Neuronal stem cell (in vitro differentiated cells): Measurements from ENCODE around the gene MAP1B. TPM values are rescaled to one million over a fixed set of nuclear protein-coding genes. Genes with fewer than 3 reads are reported as not detected.

Experiments used
- DNase-seq: peaks from one replicate; pipeline ENCODE4 v3.0.0-alpha.2; 2013; ENCODE audit warnings: low spot score
- H2AFZ ChIP-seq: one replicate; pipeline ENCODE4 v1.6.1; 2013; ENCODE audit warnings: mild to moderate bottlenecking, low read length, inconsistent platforms
- H2AK5ac ChIP-seq: 2 replicates; pipeline ENCODE4 v1.6.1; 2013; ENCODE audit warnings: low read depth, mild to moderate bottlenecking, inconsistent platforms, low read length, moderate library complexity, mixed read lengths
- H2BK120ac ChIP-seq: 2 replicates; pipeline ENCODE4 v1.6.1; 2013; ENCODE audit warnings: low read depth, mild to moderate bottlenecking, inconsistent platforms, low read length, moderate library complexity, mixed read lengths
- H2BK12ac ChIP-seq: one replicate; pipeline ENCODE4 v1.6.1; 2013; ENCODE audit warnings: low read length, inconsistent platforms
- H2BK15ac ChIP-seq: 2 replicates; pipeline ENCODE4 v1.6.1; 2013; ENCODE audit warnings: mild to moderate bottlenecking, low read length, inconsistent platforms, mixed read lengths
- H2BK5ac ChIP-seq: one replicate; pipeline ENCODE4 v1.6.1; 2013; ENCODE audit warnings: inconsistent platforms, mild to moderate bottlenecking, low read length, moderate library complexity
- H3K14ac ChIP-seq: one replicate; pipeline ENCODE4 v1.6.1; 2013; ENCODE audit warnings: low read length, inconsistent platforms
- H3K18ac ChIP-seq: 2 replicates; pipeline ENCODE4 v1.6.1; 2013; ENCODE audit warnings: low read length, inconsistent platforms
- H3K23ac ChIP-seq: 2 replicates; pipeline ENCODE4 v1.6.1; 2013; ENCODE audit warnings: low read depth, mild to moderate bottlenecking, mixed read lengths, low read length, inconsistent platforms; ENCODE audit not compliant: poor library complexity
- H3K27ac ChIP-seq: replicated peaks from 3 replicates; pipeline ENCODE4 v1.5.1; 2013; ENCODE audit warnings: low read length, inconsistent platforms
- H3K27me3 ChIP-seq, 3 experiments: 2 replicates each; pipeline ENCODE4 v1.6.1; 2013; ENCODE audit warnings: low read length in 3 of 3, mild to moderate bottlenecking in 2 of 3, inconsistent platforms in 1 of 3, low read depth in 1 of 3, mixed read lengths in 1 of 3, moderate library complexity in 1 of 3; ENCODE audit not compliant: control insufficient read depth in 3 of 3, insufficient read depth in 3 of 3
- H3K36me3 ChIP-seq, 2 donors: replicated peaks in 1 of 2; 2 replicates each; pipeline ENCODE4 v1.6.1; 2013; ENCODE audit warnings: low read length in 2 of 2; ENCODE audit not compliant: control insufficient read depth in 2 of 2, insufficient read depth in 2 of 2
- H3K4ac ChIP-seq: 2 replicates; pipeline ENCODE4 v1.6.1; 2013; ENCODE audit warnings: inconsistent platforms, mild to moderate bottlenecking, low read length, moderate library complexity
- H3K4me1 ChIP-seq, 2 donors: 1 replicate in 1 of 2; 2 replicates in 1 of 2; pipeline ENCODE4 v1.6.1; 2013; ENCODE audit warnings: low read length in 2 of 2, low read depth in 1 of 2; ENCODE audit not compliant: control insufficient read depth in 2 of 2, insufficient read depth in 1 of 2
- H3K4me2 ChIP-seq: one replicate; pipeline ENCODE4 v1.6.1; 2013; ENCODE audit warnings: mild to moderate bottlenecking, low read length, inconsistent platforms; ENCODE audit not compliant: insufficient read depth, poor library complexity, severe bottlenecking
- H3K4me3 ChIP-seq, 2 donors: 2 replicates each; pipeline ENCODE4 v1.5.1; 2013; ENCODE audit warnings: low read length in 2 of 2, mild to moderate bottlenecking in 2 of 2, inconsistent platforms in 1 of 2, moderate library complexity in 1 of 2
- H3K79me1 ChIP-seq: one replicate; pipeline ENCODE4 v1.6.1; 2013; ENCODE audit warnings: low read depth, mild to moderate bottlenecking, inconsistent platforms, low read length, moderate library complexity
- H3K9ac ChIP-seq: one replicate; pipeline ENCODE4 v1.6.1; 2013; ENCODE audit warnings: mild to moderate bottlenecking, low read depth, low read length, inconsistent platforms; ENCODE audit not compliant: poor library complexity
- H3K9me3 ChIP-seq, 2 donors: replicated peaks in 1 of 2; 2 replicates each; pipeline versions ENCODE3 to v1.6.1; 2013; ENCODE audit warnings: low read length in 2 of 2, mild to moderate bottlenecking in 2 of 2, inconsistent platforms in 1 of 2, low read depth in 1 of 2, mixed read lengths in 1 of 2, moderate library complexity in 1 of 2; ENCODE audit not compliant: control insufficient read depth in 2 of 2, insufficient read depth in 1 of 2
- H4K8ac ChIP-seq: one replicate; pipeline ENCODE4 v1.6.1; 2013; ENCODE audit warnings: low read depth, mild to moderate bottlenecking, inconsistent platforms, low read length, moderate library complexity
- H4K91ac ChIP-seq: one replicate; pipeline ENCODE4 v1.6.1; 2013; ENCODE audit warnings: low read length, low read depth, mild to moderate bottlenecking, inconsistent platforms; ENCODE audit not compliant: poor library complexity
- WGBS, 2 donors: extraction: QIAGEN DNeasy Blood & Tissue Kit; methylation state at CpG; one replicate each; pipeline ENCODE4 v1.1.7; 2013; ENCODE audit warnings: missing lambda C conversion rate in 2 of 2, mixed read lengths in 1 of 2; ENCODE audit not compliant: insufficient read length in 2 of 2, insufficient replicate concordance in 1 of 2; ENCODE audit errors: extremely low coverage in 2 of 2; 5-methylcytosine and 5-hydroxymethylcytosine counted together
- small RNA-seq: library from polyadenylated mRNA; stranded (forward); fragments of <200 nt; extraction: miRNeasy Mini kit (QIAGEN cat#:217004); gene quantifications from one replicate; pipeline ENCODE3, GENCODE V24; 2013; ENCODE audit not compliant: insufficient read depth

The MAP1B gene

GRCh38 chr5:72256536-72256935, 149.3 kb downstream of the MAP1B start:
- Histone ChIP-seq H3K36me3 (peaks cover 2 to 11% of the 10 kb centered on the region in 2 donors), H3K9me3 (peaks cover 2 to 6% of the 10 kb centered on the region in 2 donors), H2BK5ac (no peak overlapping the region), H2BK12ac (no peak overlapping the region), H2AK5ac (no peak overlapping the region), H4K91ac (no peak overlapping the region), H3K79me1 (no peaks in the 10 kb centered on the region), H3K27me3 (no peaks in the 10 kb centered on the region), H3K4me1 (peaks cover 0 to 3% of the 10 kb centered on the region in 2 donors), H4K8ac (no peak overlapping the region), H2AFZ (no peak overlapping the region), H2BK15ac (no peak overlapping the region), H3K9ac (no peak overlapping the region), H3K4me2 (no peak overlapping the region), H3K23ac (no peak overlapping the region), H3K18ac (no peak overlapping the region), H3K4me3 (no peak overlapping the region), H3K14ac (no peak overlapping the region), H2BK120ac (no peak overlapping the region), H3K4ac (no peak overlapping the region), H3K27ac (no peak overlapping the region)
- no CpG with 5 or more reads among the region's 2 CpGs for WGBS, 2 donors
- DNase-seq = no peak

Small RNA genes within 50 kb of the gene (small RNA-seq; reads per million reads assigned to genes)
- gene MIR4803 = not detected
